SK-N-SH treated with all-trans-retinoic acid at 6 μM for 48 hours (cell line): Measurements from ENCODE around the gene TECTB.

Source experiments
- ARNTL ChIP-seq: fragments of 450-650 bp; formaldehyde crosslinking; IDR thresholded peaks from 2 replicates; pipeline ENCODE4 v1.5.0; 2020; ENCODE audit warnings: low read depth, mild to moderate bottlenecking, moderate library complexity, borderline replicate concordance
- GLIS3 ChIP-seq: fragments of 250-450 bp; sonication (Bioruptor Pico); IDR thresholded peaks from 2 replicates; pipeline ENCODE4 v1.5.0; 2020; ENCODE audit warnings: mild to moderate bottlenecking, moderate library complexity
- PPARA ChIP-seq: fragments of 250-450 bp; sonication (Bioruptor Pico); IDR thresholded peaks from 2 replicates; pipeline ENCODE4 v1.5.0; 2020; ENCODE audit warnings: mild to moderate bottlenecking, borderline replicate concordance
- TCF4 ChIP-seq: fragments of 250-450 bp; sonication (Bioruptor Pico); IDR thresholded peaks from 2 replicates; pipeline ENCODE4 v1.8.0; 2021; ENCODE audit warnings: mild to moderate bottlenecking, moderate library complexity, borderline replicate concordance
- ZFP30 ChIP-seq: fragments of 450-650 bp; formaldehyde crosslinking; IDR thresholded peaks from 2 replicates; pipeline ENCODE4 v1.5.0; 2022; ENCODE audit warnings: mild to moderate bottlenecking, moderate library complexity
- TF ChIP-seq, protein P1 (sequence below): fragments of 250-450 bp; sonication (Bioruptor Pico); IDR thresholded peaks from 2 replicates; pipeline ENCODE4 v1.5.0; 2020; ENCODE audit warnings: mild to moderate bottlenecking, moderate library complexity
- TF ChIP-seq, protein P2 (sequence below): fragments of 250-450 bp; sonication (Bioruptor Pico); IDR thresholded peaks from 2 replicates; pipeline ENCODE4 v1.8.0; 2020; ENCODE audit warnings: mild to moderate bottlenecking, moderate library complexity, borderline replicate concordance

- TF ChIP-seq ARNTL (CRISPR knock-in tag) (no peak), ZFP30 (no peak), TCF4 (no peak), GLIS3 (CRISPR knock-in tag) (no peak), PPARA (no peak)
- TF ChIP-seq, protein P1, sequence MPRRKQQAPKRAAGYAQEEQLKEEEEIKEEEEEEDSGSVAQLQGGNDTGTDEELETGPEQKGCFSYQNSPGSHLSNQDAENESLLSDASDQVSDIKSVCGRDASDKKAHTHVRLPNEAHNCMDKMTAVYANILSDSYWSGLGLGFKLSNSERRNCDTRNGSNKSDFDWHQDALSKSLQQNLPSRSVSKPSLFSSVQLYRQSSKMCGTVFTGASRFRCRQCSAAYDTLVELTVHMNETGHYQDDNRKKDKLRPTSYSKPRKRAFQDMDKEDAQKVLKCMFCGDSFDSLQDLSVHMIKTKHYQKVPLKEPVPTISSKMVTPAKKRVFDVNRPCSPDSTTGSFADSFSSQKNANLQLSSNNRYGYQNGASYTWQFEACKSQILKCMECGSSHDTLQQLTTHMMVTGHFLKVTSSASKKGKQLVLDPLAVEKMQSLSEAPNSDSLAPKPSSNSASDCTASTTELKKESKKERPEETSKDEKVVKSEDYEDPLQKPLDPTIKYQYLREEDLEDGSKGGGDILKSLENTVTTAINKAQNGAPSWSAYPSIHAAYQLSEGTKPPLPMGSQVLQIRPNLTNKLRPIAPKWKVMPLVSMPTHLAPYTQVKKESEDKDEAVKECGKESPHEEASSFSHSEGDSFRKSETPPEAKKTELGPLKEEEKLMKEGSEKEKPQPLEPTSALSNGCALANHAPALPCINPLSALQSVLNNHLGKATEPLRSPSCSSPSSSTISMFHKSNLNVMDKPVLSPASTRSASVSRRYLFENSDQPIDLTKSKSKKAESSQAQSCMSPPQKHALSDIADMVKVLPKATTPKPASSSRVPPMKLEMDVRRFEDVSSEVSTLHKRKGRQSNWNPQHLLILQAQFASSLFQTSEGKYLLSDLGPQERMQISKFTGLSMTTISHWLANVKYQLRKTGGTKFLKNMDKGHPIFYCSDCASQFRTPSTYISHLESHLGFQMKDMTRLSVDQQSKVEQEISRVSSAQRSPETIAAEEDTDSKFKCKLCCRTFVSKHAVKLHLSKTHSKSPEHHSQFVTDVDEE (CRISPR knock-in tag) = no peak
- TF ChIP-seq, protein P2, sequence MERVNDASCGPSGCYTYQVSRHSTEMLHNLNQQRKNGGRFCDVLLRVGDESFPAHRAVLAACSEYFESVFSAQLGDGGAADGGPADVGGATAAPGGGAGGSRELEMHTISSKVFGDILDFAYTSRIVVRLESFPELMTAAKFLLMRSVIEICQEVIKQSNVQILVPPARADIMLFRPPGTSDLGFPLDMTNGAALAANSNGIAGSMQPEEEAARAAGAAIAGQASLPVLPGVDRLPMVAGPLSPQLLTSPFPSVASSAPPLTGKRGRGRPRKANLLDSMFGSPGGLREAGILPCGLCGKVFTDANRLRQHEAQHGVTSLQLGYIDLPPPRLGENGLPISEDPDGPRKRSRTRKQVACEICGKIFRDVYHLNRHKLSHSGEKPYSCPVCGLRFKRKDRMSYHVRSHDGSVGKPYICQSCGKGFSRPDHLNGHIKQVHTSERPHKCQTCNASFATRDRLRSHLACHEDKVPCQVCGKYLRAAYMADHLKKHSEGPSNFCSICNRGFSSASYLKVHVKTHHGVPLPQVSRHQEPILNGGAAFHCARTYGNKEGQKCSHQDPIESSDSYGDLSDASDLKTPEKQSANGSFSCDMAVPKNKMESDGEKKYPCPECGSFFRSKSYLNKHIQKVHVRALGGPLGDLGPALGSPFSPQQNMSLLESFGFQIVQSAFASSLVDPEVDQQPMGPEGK = no peak
Observed at GRCh38 chr10:112296908-112297331, 13.7 kb downstream of the TECTB start.
